Liver (tissue), 9 donors: ENCODE measurements around the gene MFAP3L. TPM values are rescaled to one million over a fixed set of nuclear protein-coding genes. Genes with fewer than 3 reads are reported as not detected.
A peak's percentile ranks its signal among the peaks of the same experiment; 100 is the strongest.

Experiments
- DNase-seq: peaks from one replicate; pipeline ENCODE4 v3.0.0-alpha.2; 2017; ENCODE audit warnings: low spot score
- H3K27ac ChIP-seq, 2 donors: one replicate each; pipeline ENCODE4 v1.7.0; 2013; ENCODE audit warnings: inconsistent platforms in 2 of 2, low read length in 2 of 2, control low read depth in 1 of 2, low read depth in 1 of 2, mild to moderate bottlenecking in 1 of 2
- H3K27me3 ChIP-seq, 4 donors: one replicate each; pipeline versions ENCODE4 v1.6.1 to v1.7.0; 2013; ENCODE audit warnings: low read length in 3 of 4, inconsistent platforms in 1 of 4, mild to moderate bottlenecking in 1 of 4, moderate library complexity in 1 of 4; ENCODE audit not compliant: control insufficient read depth in 4 of 4, insufficient read depth in 4 of 4
- H3K36me3 ChIP-seq, 4 donors: one replicate each; pipeline versions ENCODE4 v1.6.1 to v1.7.0; 2013; ENCODE audit warnings: low read length in 3 of 4, mild to moderate bottlenecking in 3 of 4, low read depth in 1 of 4, moderate library complexity in 1 of 4; ENCODE audit not compliant: control insufficient read depth in 4 of 4, insufficient read depth in 3 of 4
- H3K4me1 ChIP-seq, 4 donors: one replicate each; pipeline versions ENCODE4 v1.6.1 to v1.7.0; 2013; ENCODE audit warnings: low read length in 3 of 4, mild to moderate bottlenecking in 3 of 4, moderate library complexity in 1 of 4; ENCODE audit not compliant: control insufficient read depth in 4 of 4, insufficient read depth in 4 of 4
- H3K4me3 ChIP-seq, 3 donors: one replicate each; pipeline versions ENCODE4 v1.6.1 to v1.7.0; 2013; ENCODE audit warnings: low read length in 3 of 3, control low read depth in 1 of 3, low read depth in 1 of 3, mild to moderate bottlenecking in 1 of 3
- H3K9ac ChIP-seq, 2 donors: one replicate each; pipeline ENCODE4 v1.7.0; 2013; ENCODE audit warnings: low read length in 2 of 2, mild to moderate bottlenecking in 2 of 2, moderate library complexity in 2 of 2, control low read depth in 1 of 2, low read depth in 1 of 2
- H3K9me3 ChIP-seq, 4 donors: one replicate each; pipeline versions ENCODE4 v1.6.1 to v1.7.0; 2013; ENCODE audit warnings: low read length in 3 of 4; ENCODE audit not compliant: control insufficient read depth in 4 of 4
- EGR1 ChIP-seq, 2 donors: IDR thresholded peaks; 2 replicates each; pipeline ENCODE4 v1.6.1; 2016 to 2018; ENCODE audit warnings: antibody characterized with exemption in 2 of 2, low read depth in 2 of 2
- FOXA1 ChIP-seq: IDR thresholded peaks from 2 replicates; pipeline ENCODE4 v1.6.1; 2016; ENCODE audit warnings: antibody characterized with exemption
- FOXA2 ChIP-seq: IDR thresholded peaks from 2 replicates; pipeline ENCODE4 v1.6.1; 2016; ENCODE audit warnings: antibody characterized with exemption
- GABPA ChIP-seq, 2 donors: IDR thresholded peaks in 1 of 2; conservative IDR thresholded peaks in 1 of 2; 2 replicates each; pipeline ENCODE4 v1.6.1; 2016; ENCODE audit warnings: antibody characterized with exemption in 2 of 2, mild to moderate bottlenecking in 1 of 2, moderate library complexity in 1 of 2
- HNF4A ChIP-seq, 2 donors: conservative IDR thresholded peaks; 2 replicates each; pipeline ENCODE4 v1.6.1; 2016; ENCODE audit warnings: antibody characterized with exemption in 2 of 2, mild to moderate bottlenecking in 2 of 2
- HNF4G ChIP-seq: IDR thresholded peaks from 2 replicates; pipeline ENCODE4 v1.6.1; 2016; ENCODE audit warnings: antibody characterized with exemption
- JUND ChIP-seq, 2 donors: IDR thresholded peaks; 2 replicates each; pipeline ENCODE4 v1.6.1; 2016; ENCODE audit warnings: antibody characterized with exemption in 2 of 2
- NR2F2 ChIP-seq: IDR thresholded peaks from 2 replicates; pipeline ENCODE4 v1.6.1; 2016; ENCODE audit warnings: antibody characterized with exemption
- RAD21 ChIP-seq, 2 donors: IDR thresholded peaks; 2 replicates each; pipeline ENCODE4 v1.6.1; 2016; ENCODE audit warnings: antibody characterized with exemption in 2 of 2, mild to moderate bottlenecking in 2 of 2
- RXRA ChIP-seq, 2 donors: IDR thresholded peaks; 2 replicates each; pipeline ENCODE4 v1.6.1; 2017 to 2018; ENCODE audit warnings: antibody characterized with exemption in 2 of 2, mild to moderate bottlenecking in 1 of 2
- SP1 ChIP-seq: IDR thresholded peaks from 2 replicates; pipeline ENCODE4 v1.6.1; 2018; ENCODE audit warnings: antibody characterized with exemption, mild to moderate bottlenecking
- TAF1 ChIP-seq: conservative IDR thresholded peaks from 2 replicates; pipeline ENCODE4 v1.6.1; 2016; ENCODE audit warnings: antibody characterized with exemption, mild to moderate bottlenecking
- YY1 ChIP-seq: IDR thresholded peaks from 2 replicates; pipeline ENCODE4 v1.6.1; 2016; ENCODE audit warnings: antibody characterized with exemption, mild to moderate bottlenecking
- WGBS: extraction: QIAGEN DNeasy Blood & Tissue Kit; methylation state at CpG from one replicate; pipeline ENCODE4 v1.1.7; 2013; 5-methylcytosine and 5-hydroxymethylcytosine counted together
- polyA plus RNA-seq, 2 donors: library from polyadenylated mRNA; stranded (reverse) in 1 of 2; unstranded in 1 of 2; fragments of 200-250 nt in 1 of 2; fragments of >200 nt in 1 of 2; fragmentation: Nextera tagmentation in 1 of 2; extraction: Ambion mirVana in 1 of 2; gene quantifications; one replicate each; pipeline versions ENCODE4 v1.2.1 to v1.2.3, GENCODE V29; 2013 to 2015
- total RNA-seq, 2 donors: library from RNA; depleted of rRNA; stranded (reverse); fragments of >200 nt; gene quantifications; one replicate each; pipeline ENCODE4 v1.2.3, GENCODE V29; 2014
- TF ChIP-seq, protein P1 (sequence below): IDR thresholded peaks from 2 replicates; pipeline ENCODE4 v1.6.1; 2016; ENCODE audit warnings: antibody characterized with exemption
- TF ChIP-seq, protein P2 (sequence below): fragments of 150-350 bp; IDR thresholded peaks from 2 replicates; pipeline ENCODE4 v1.5.1; 2017; ENCODE audit warnings: improper control_type of control experiment, low read depth, low read length; ENCODE audit not compliant: missing input control
- TF ChIP-seq, protein P3 (sequence below): IDR thresholded peaks from 2 replicates; pipeline ENCODE4 v1.6.1; 2016; ENCODE audit warnings: antibody characterized with exemption, mild to moderate bottlenecking
- TF ChIP-seq, protein P4 (sequence below): IDR thresholded peaks from 2 replicates; pipeline ENCODE4 v1.6.1; 2016; ENCODE audit warnings: antibody characterized with exemption
- TF ChIP-seq, protein P5 (sequence below): IDR thresholded peaks from 2 replicates; pipeline ENCODE4 v1.6.1; 2016; ENCODE audit warnings: antibody characterized with exemption
- donor health status: healthy.
- donor health status: healthy.
- donor health status: healthy.
- donor health status: healthy.
- donor health status: healthy.

MFAP3L gene
- total and polyA plus RNA-seq, 4 donors: 16.5 to 102 (median 18.5) TPM

DNA sequence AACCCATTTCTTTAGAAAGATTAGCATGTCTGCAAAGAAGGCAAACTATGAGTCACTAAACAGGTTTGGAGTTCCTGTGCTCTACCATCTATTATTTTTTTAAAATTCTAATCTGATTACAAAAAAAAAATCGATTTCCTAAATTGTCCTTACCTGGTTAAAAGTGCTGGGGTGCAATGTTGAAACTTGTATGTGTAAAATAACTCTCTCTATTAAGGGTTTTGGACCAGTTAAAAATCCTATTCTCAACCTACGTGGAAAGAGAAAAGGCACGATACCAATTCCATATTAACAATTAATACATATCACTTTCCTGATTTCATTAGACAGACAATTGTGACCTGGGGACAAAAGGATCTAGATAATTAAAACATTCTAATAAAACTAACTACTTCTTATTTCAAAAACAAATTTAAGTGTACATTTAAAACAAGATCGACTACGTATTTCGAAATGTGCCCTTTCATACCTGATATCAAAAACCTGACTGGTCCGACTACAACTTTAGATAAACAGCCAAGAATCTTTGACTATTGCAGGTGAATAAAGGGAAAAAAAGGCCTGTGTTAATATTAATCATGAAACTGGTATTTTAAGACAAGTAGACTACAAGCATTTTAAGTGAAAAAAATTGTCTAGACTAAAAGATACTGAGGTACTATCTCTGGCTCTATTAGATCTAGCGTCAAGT is 42.4 kb upstream of the MFAP3L start (continued):
- TF ChIP-seq, protein P1, sequence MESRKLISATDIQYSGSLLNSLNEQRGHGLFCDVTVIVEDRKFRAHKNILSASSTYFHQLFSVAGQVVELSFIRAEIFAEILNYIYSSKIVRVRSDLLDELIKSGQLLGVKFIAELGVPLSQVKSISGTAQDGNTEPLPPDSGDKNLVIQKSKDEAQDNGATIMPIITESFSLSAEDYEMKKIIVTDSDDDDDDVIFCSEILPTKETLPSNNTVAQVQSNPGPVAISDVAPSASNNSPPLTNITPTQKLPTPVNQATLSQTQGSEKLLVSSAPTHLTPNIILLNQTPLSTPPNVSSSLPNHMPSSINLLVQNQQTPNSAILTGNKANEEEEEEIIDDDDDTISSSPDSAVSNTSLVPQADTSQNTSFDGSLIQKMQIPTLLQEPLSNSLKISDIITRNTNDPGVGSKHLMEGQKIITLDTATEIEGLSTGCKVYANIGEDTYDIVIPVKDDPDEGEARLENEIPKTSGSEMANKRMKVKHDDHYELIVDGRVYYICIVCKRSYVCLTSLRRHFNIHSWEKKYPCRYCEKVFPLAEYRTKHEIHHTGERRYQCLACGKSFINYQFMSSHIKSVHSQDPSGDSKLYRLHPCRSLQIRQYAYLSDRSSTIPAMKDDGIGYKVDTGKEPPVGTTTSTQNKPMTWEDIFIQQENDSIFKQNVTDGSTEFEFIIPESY: no peak
- TF ChIP-seq NR2F2 (no peak), HNF4A (conservative IDR thresholded peaks at IDR 0.05) (peak; percentile 94 to 99), EGR1 (IDR thresholded peaks at IDR 0.05; ENCODE audit: low read depth in 2 of 2) (no peak)
- TF ChIP-seq, protein P2, sequence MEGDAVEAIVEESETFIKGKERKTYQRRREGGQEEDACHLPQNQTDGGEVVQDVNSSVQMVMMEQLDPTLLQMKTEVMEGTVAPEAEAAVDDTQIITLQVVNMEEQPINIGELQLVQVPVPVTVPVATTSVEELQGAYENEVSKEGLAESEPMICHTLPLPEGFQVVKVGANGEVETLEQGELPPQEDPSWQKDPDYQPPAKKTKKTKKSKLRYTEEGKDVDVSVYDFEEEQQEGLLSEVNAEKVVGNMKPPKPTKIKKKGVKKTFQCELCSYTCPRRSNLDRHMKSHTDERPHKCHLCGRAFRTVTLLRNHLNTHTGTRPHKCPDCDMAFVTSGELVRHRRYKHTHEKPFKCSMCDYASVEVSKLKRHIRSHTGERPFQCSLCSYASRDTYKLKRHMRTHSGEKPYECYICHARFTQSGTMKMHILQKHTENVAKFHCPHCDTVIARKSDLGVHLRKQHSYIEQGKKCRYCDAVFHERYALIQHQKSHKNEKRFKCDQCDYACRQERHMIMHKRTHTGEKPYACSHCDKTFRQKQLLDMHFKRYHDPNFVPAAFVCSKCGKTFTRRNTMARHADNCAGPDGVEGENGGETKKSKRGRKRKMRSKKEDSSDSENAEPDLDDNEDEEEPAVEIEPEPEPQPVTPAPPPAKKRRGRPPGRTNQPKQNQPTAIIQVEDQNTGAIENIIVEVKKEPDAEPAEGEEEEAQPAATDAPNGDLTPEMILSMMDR: no peak

DNA sequence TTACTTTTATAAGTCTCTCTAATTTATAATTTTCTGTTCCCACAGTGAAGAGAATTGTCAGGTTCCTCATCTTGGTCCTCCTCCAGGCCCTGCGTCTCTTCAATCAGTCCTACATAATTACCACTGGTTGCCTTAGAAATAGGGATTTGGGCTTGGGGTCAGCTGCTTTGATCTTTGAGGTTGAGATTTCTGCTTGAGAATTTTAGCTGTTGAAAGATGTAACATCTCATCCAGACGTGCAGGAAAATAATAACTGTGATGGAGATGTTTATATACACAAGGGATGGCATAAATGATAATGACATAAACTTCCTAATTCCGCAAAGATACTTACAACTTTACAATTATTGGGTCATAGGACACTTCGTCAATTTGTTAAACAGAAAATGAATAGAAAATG is 33.2 kb upstream of the MFAP3L start:
- H3K9ac ChIP-seq: no peak overlapping the region
- H3K27me3 ChIP-seq: no peaks in the 10 kb centered on the region
- H3K9me3 ChIP-seq: no peaks in the 10 kb centered on the region
- 93% methylated on average over 4 of the region's 4 CpGs for WGBS
- TF ChIP-seq NR2F2 (no peak), FOXA1 (no peak), GABPA (IDR thresholded peaks at IDR 0.05 in 1 of 2, conservative IDR thresholded peaks at IDR 0.05 in 1 of 2) (no peak), SP1 (no peak), RAD21 (IDR thresholded peaks at IDR 0.05) (no peak), EGR1 (IDR thresholded peaks at IDR 0.05; ENCODE audit: low read depth in 2 of 2) (no peak), FOXA2 (no peak), JUND (IDR thresholded peaks at IDR 0.05) (no peak), HNF4A (conservative IDR thresholded peaks at IDR 0.05) (no peak), YY1 (no peak), HNF4G (no peak), RXRA (IDR thresholded peaks at IDR 0.05) (no peak), TAF1 (no peak)
- TF ChIP-seq, protein P1: no peak
- TF ChIP-seq, protein P3, sequence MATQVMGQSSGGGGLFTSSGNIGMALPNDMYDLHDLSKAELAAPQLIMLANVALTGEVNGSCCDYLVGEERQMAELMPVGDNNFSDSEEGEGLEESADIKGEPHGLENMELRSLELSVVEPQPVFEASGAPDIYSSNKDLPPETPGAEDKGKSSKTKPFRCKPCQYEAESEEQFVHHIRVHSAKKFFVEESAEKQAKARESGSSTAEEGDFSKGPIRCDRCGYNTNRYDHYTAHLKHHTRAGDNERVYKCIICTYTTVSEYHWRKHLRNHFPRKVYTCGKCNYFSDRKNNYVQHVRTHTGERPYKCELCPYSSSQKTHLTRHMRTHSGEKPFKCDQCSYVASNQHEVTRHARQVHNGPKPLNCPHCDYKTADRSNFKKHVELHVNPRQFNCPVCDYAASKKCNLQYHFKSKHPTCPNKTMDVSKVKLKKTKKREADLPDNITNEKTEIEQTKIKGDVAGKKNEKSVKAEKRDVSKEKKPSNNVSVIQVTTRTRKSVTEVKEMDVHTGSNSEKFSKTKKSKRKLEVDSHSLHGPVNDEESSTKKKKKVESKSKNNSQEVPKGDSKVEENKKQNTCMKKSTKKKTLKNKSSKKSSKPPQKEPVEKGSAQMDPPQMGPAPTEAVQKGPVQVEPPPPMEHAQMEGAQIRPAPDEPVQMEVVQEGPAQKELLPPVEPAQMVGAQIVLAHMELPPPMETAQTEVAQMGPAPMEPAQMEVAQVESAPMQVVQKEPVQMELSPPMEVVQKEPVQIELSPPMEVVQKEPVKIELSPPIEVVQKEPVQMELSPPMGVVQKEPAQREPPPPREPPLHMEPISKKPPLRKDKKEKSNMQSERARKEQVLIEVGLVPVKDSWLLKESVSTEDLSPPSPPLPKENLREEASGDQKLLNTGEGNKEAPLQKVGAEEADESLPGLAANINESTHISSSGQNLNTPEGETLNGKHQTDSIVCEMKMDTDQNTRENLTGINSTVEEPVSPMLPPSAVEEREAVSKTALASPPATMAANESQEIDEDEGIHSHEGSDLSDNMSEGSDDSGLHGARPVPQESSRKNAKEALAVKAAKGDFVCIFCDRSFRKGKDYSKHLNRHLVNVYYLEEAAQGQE: no peak
- TF ChIP-seq, protein P4, sequence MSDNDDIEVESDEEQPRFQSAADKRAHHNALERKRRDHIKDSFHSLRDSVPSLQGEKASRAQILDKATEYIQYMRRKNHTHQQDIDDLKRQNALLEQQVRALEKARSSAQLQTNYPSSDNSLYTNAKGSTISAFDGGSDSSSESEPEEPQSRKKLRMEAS: no peak
- TF ChIP-seq, protein P5, sequence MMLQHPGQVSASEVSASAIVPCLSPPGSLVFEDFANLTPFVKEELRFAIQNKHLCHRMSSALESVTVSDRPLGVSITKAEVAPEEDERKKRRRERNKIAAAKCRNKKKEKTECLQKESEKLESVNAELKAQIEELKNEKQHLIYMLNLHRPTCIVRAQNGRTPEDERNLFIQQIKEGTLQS: no peak
- TF ChIP-seq, protein P2: no peak
- no peak for DNase-seq
- H3K27ac ChIP-seq: no peak overlapping the region
- H3K4me3 ChIP-seq: no peak overlapping the region
- no peaks in the 10 kb centered on the region for H3K4me1 ChIP-seq
- peaks cover 0 to 11% (median 10%) of the 10 kb centered on the region in 4 donors for H3K36me3 ChIP-seq
